Left lung (tissue), 10 donors: ENCODE results near the gene DUSP15. TPM values are rescaled to one million over a fixed set of nuclear protein-coding genes. Genes with fewer than 3 reads are reported as not detected.

Experiments
- ATAC-seq: fragments of 200-7000 bp; cut with Tn5 transposase; one replicate; pipeline ENCODE4 v1.9.1; 2020; ENCODE audit warnings: moderate library complexity
- DNase-seq, 4 donors: peaks; one replicate each; pipeline ENCODE4 v3.0.0-alpha.2; 2013 to 2020
- H3K27ac ChIP-seq, 2 donors: fragments of 200-600 bp; sonication (generic) in 1 of 2; one replicate each; pipeline versions ENCODE4 v1.5.0 to v1.8.0; 2020 to 2021
- H3K27me3 ChIP-seq, 2 donors: fragments of 200-600 bp; sonication (generic) in 1 of 2; one replicate each; pipeline versions ENCODE4 v1.5.0 to v1.8.0; 2020 to 2021
- H3K36me3 ChIP-seq, 2 donors: fragments of 200-600 bp; sonication (generic) in 1 of 2; one replicate each; pipeline versions ENCODE4 v1.5.0 to v1.8.0; 2020 to 2021
- H3K4me1 ChIP-seq, 2 donors: fragments of 200-600 bp; one replicate each; pipeline ENCODE4 v1.8.0; 2021
- H3K4me3 ChIP-seq, 2 donors: fragments of 200-600 bp; sonication (generic) in 1 of 2; one replicate each; pipeline versions ENCODE4 v1.5.0 to v1.8.0; 2020 to 2021; ENCODE audit warnings: mild to moderate bottlenecking in 1 of 2
- H3K9me3 ChIP-seq, 2 donors: fragments of 200-600 bp; sonication (generic) in 1 of 2; one replicate each; pipeline versions ENCODE4 v1.5.0 to v1.8.0; 2020 to 2021
- CTCF ChIP-seq, 2 donors: fragments of 200-600 bp; sonication (generic) in 1 of 2; IDR thresholded peaks; one replicate each; pipeline versions ENCODE4 v1.5.0 to v1.8.0; 2021; ENCODE audit warnings: antibody characterized with exemption in 2 of 2
- intact Hi-C, 2 donors: fragments of 100-400 bp; cut with DNase I; formaldehyde crosslinking; loops; one replicate each; pipeline versions ENCODE4 v1.11.2 to v1.14.2; 2022
- polyA plus RNA-seq, 6 donors: library from polyadenylated mRNA; unstranded; fragments of 120-200 nt; gene quantifications; one replicate each; pipeline ENCODE4 v1.2.1, GENCODE V29; 2013; ENCODE audit not compliant: insufficient read length in 6 of 6
- total RNA-seq, 2 donors: library from RNA; stranded (reverse); fragmentation: NEBNext Ultra II Directional; extraction: Animal tissue kit (Norgen Biotek cat#: 25700); gene quantifications; one replicate each; pipeline ENCODE4 v1.2.1, GENCODE V29; 2021
- donor health status: DM: no; HTN: yes; CAD: no.
- donor health status: DM: no; HTN: no; CAD: no.

The DUSP15 gene
- total and polyA plus RNA-seq, 8 donors = 0.82 to 13.1 (median 9.7) TPM

- H3K9me3 ChIP-seq = no peaks in the 10 kb centered on the region
- peaks cover 0 to 9% of the 10 kb centered on the region in 2 donors for H3K27me3 ChIP-seq
- no peak for TF ChIP-seq CTCF (IDR thresholded peaks at IDR 0.05)
- peaks cover 28 to 45% of the 10 kb centered on the region in 2 donors for H3K4me1 ChIP-seq
- no peak for DNase-seq
- no peak overlapping the region for H3K27ac ChIP-seq
- ATAC-seq = no peak
- H3K36me3 ChIP-seq = no peaks in the 10 kb centered on the region
- no peak overlapping the region for H3K4me3 ChIP-seq
- intact Hi-C loops = no loop called here
Observed at GRCh38 chr20:31837896-31838397, 32.4 kb downstream of the DUSP15 start.

GRCh38 chr20:31836853-31837608 lies 33.3 kb downstream of the DUSP15 start:
- intact Hi-C loops = no loop called here
- no peak overlapping the region for H3K27ac ChIP-seq
- peaks cover 28 to 44% of the 10 kb centered on the region in 2 donors for H3K4me1 ChIP-seq
- peaks cover 0 to 9% of the 10 kb centered on the region in 2 donors for H3K27me3 ChIP-seq
- no peaks in the 10 kb centered on the region for H3K36me3 ChIP-seq
- TF ChIP-seq CTCF (IDR thresholded peaks at IDR 0.05) = no peak
- DNase-seq (no peak), ATAC-seq (no peak)
- H3K4me3 ChIP-seq = no peak overlapping the region
- H3K9me3 ChIP-seq = no peaks in the 10 kb centered on the region

GRCh38 chr20:31835977-31836852 lies 34.1 kb downstream of the DUSP15 start:
- H3K27ac ChIP-seq = no peak overlapping the region

GRCh38 chr20:31835554-31835953 lies 34.8 kb downstream of the DUSP15 start:
- Histone ChIP-seq H3K4me1 (peaks cover 28 to 39% of the 10 kb centered on the region in 2 donors), H3K27ac (no peak overlapping the region), H3K9me3 (no peaks in the 10 kb centered on the region), H3K36me3 (no peaks in the 10 kb centered on the region), H3K27me3 (peaks cover 0 to 9% of the 10 kb centered on the region in 2 donors), H3K4me3 (no peak overlapping the region)
- intact Hi-C loops = no loop called here
- ATAC-seq = no peak
- no peak for DNase-seq
- TF ChIP-seq CTCF (IDR thresholded peaks at IDR 0.05) = no peak

More at GRCh38 chr20:31835977-31836852, 34.1 kb downstream of the DUSP15 start:
- Histone ChIP-seq H3K27me3 (peaks cover 0 to 9% of the 10 kb centered on the region in 2 donors), H3K4me3 (no peak overlapping the region), H3K4me1 (peaks cover 28 to 39% of the 10 kb centered on the region in 2 donors), H3K36me3 (no peaks in the 10 kb centered on the region), H3K9me3 (no peaks in the 10 kb centered on the region)
- peak in 2 of 4 donors; percentile 89 to 92 for DNase-seq
- peak; percentile 91 for ATAC-seq
- intact Hi-C loops = no loop called here
- TF ChIP-seq CTCF (IDR thresholded peaks at IDR 0.05) = no peak
